Spleen (tissue), 7 donors: ENCODE data around the gene KCNMB2.

Experiments used
- CTCF ChIP-seq, 11 experiments: fragments of 200-600 bp in 7 of 11; fragments of 450-650 bp in 4 of 11; sonication (generic) in 4 of 11; IDR thresholded peaks in 8 of 11; conservative IDR thresholded peaks in 3 of 11; 1 replicate in 7 of 11; 2 replicates in 4 of 11; pipeline versions ENCODE4 v1.4.0 to v1.8.0; 2016 to 2021; ENCODE audit warnings: antibody characterized with exemption in 11 of 11, inconsistent platforms in 4 of 11, mild to moderate bottlenecking in 1 of 11
- POLR2A ChIP-seq, 3 donors: fragments of 450-650 bp; IDR thresholded peaks; one replicate each; pipeline ENCODE4 v1.5.1; 2017; ENCODE audit warnings: antibody characterized with exemption in 3 of 3, mild to moderate bottlenecking in 1 of 3
- POLR2AphosphoS5 ChIP-seq, 3 donors: sonication (generic); formaldehyde crosslinking; IDR thresholded peaks; one replicate each; pipeline ENCODE4 v1.5.1; 2017; ENCODE audit warnings: antibody characterized with exemption in 3 of 3
- donor health status: DM: no; HTN: no; CAD: no; lungs with moderate emphysema.
- donor health status: DM: no; HTN: no; CAD: no.
- donor health status: DM: no; HTN: no; CAD: no.

GRCh38 chr3:178603735-178604134 is 67.5 kb downstream of the KCNMB2 start:
- TF ChIP-seq POLR2AphosphoS5 (IDR thresholded peaks at IDR 0.05) (no peak), POLR2A (IDR thresholded peaks at IDR 0.05) (no peak), CTCF (IDR thresholded peaks at IDR 0.05 in 8 of 11, conservative IDR thresholded peaks at IDR 0.05 in 3 of 11) (no peak)
